ENCODE data around the gene RIT2. TPM values are rescaled to one million over a fixed set of nuclear protein-coding genes. Genes with fewer than 3 reads are reported as not detected.

RIT2 gene
- total RNA-seq, 1 donor from 2014 or later = not detected

DNA sequence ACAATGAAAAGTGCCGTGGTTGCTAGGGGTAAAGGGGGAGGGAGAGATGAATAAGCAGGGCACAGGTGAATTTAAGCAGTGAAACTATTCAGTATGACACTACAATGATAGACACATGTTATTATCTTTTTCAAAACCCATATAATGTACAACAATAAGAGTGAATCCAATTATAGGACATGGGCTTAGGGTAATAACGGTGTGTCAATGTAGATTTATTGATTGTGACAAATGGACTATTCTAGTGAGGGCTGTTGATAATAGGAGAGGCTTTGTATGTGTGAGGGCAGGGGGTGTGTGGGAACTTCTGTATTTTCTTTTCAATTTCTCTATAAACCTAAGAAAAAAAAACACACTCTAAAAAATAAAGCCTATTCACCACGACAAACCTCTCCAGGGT lies 223.8 kb downstream of the RIT2 start:
- no peaks in the 10 kb centered on the region for H3K27me3 Mint-ChIP-seq
- H3K27ac Mint-ChIP-seq = no peak overlapping the region
- intact Hi-C loops (cut with micrococcal nuclease) = no loop called here
- CTCF ChIA-PET = no interaction called here
- H3K4me1 Mint-ChIP-seq = no peaks in the 10 kb centered on the region
- TF ChIP-seq CTCF (IDR thresholded peaks at IDR 0.05) = no peak
- no peak for ATAC-seq (ENCODE audit: low read depth)
- POLR2A ChIA-PET = no interaction called here
- H3K36me3 Mint-ChIP-seq (ENCODE audit: low read depth) = no peaks in the 10 kb centered on the region
- no peak for DNase-seq
- H3K4me3 Mint-ChIP-seq = no peak overlapping the region
- H3K9me3 Mint-ChIP-seq = peaks cover 2% of the 10 kb centered on the region

- H3K9me3 Mint-ChIP-seq = peaks cover 5% of the 10 kb centered on the region
- H3K36me3 Mint-ChIP-seq (ENCODE audit: low read depth) = no peaks in the 10 kb centered on the region
- TF ChIP-seq CTCF (IDR thresholded peaks at IDR 0.05) = no peak
- CTCF ChIA-PET = no interaction called here
- POLR2A ChIA-PET = no interaction called here
- no peaks in the 10 kb centered on the region for H3K4me1 Mint-ChIP-seq
- H3K4me3 Mint-ChIP-seq = no peak overlapping the region
- no peaks in the 10 kb centered on the region for H3K27me3 Mint-ChIP-seq
- intact Hi-C loops (cut with micrococcal nuclease) = no loop called here
- no peak overlapping the region for H3K27ac Mint-ChIP-seq
- no peak for ATAC-seq (ENCODE audit: low read depth)
- DNase-seq = no peak
Observed at GRCh38 chr18:42883169-42883568, 232.3 kb downstream of the RIT2 start.

DNA sequence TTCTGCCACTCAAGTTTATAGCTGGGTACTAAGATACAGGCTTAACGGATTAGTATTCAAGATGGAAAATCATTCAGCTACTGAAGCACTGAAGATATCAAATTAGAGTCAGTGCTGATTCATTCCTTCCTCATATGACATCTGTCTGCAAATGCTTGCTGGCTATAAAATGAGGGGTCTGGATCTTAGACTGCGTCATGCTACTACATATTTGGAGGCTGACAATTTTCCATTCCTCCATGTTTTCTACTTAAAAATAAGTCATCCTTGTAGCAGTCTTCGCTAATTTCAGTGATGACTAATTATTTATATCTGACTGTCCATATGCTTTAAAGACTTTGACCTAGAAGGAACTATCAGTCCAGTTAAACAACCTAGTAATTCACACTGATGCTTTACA lies 233.4 kb downstream of the RIT2 start:
- H3K4me1 Mint-ChIP-seq = no peaks in the 10 kb centered on the region
- H3K27ac Mint-ChIP-seq = no peak overlapping the region
- intact Hi-C loops (cut with micrococcal nuclease) = no loop called here
- TF ChIP-seq CTCF (IDR thresholded peaks at IDR 0.05) = no peak
- H3K27me3 Mint-ChIP-seq = no peaks in the 10 kb centered on the region
- peaks cover 5% of the 10 kb centered on the region for H3K9me3 Mint-ChIP-seq
- no peak overlapping the region for H3K4me3 Mint-ChIP-seq
- ATAC-seq (ENCODE audit: low read depth) (no peak), DNase-seq (no peak)
- ChIA-PET POLR2A (no interaction called here), CTCF (no interaction called here)
- no peaks in the 10 kb centered on the region for H3K36me3 Mint-ChIP-seq (ENCODE audit: low read depth)

DNA sequence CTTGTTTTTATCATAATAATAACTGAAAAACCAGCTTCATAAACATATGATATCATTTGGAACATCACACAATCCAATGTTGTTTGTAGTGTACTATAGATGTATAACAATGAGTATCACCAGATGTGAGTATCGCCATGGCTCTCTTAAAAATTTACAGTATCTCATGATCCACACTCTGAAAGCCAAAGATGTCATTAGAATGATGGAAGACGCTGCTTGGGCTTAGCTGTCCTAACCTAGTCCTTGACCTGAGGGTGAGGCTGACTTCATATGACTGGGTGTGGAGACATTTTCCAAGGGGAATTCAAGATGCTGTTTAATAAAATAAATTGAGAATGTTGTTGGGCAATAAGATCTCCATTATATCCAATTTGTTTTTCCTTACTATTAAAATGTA lies 242.6 kb downstream of the RIT2 start:
- no peak overlapping the region for H3K4me3 Mint-ChIP-seq
- H3K27me3 Mint-ChIP-seq = no peaks in the 10 kb centered on the region
- H3K27ac Mint-ChIP-seq = no peak overlapping the region
- no peak for TF ChIP-seq CTCF (IDR thresholded peaks at IDR 0.05)
- no peaks in the 10 kb centered on the region for H3K4me1 Mint-ChIP-seq
- intact Hi-C loops (cut with micrococcal nuclease) = no loop called here
- ATAC-seq (ENCODE audit: low read depth) (no peak), DNase-seq (no peak)
- ChIA-PET CTCF (no interaction called here), POLR2A (no interaction called here)
- H3K36me3 Mint-ChIP-seq (ENCODE audit: low read depth) = no peaks in the 10 kb centered on the region
- no peaks in the 10 kb centered on the region for H3K9me3 Mint-ChIP-seq

GRCh38 chr18:42864876-42865275 lies 250.6 kb downstream of the RIT2 start:
- POLR2A ChIA-PET = no interaction called here
- ATAC-seq (ENCODE audit: low read depth) (no peak), DNase-seq (no peak)
- intact Hi-C loops (cut with micrococcal nuclease) = no loop called here
- peaks cover 2% of the 10 kb centered on the region for H3K9me3 Mint-ChIP-seq
- TF ChIP-seq CTCF (IDR thresholded peaks at IDR 0.05) = no peak
- CTCF ChIA-PET = no interaction called here
- no peaks in the 10 kb centered on the region for H3K27me3 Mint-ChIP-seq
- no peak overlapping the region for H3K4me3 Mint-ChIP-seq
- no peak overlapping the region for H3K27ac Mint-ChIP-seq
- no peaks in the 10 kb centered on the region for H3K4me1 Mint-ChIP-seq
- H3K36me3 Mint-ChIP-seq (ENCODE audit: low read depth) = no peaks in the 10 kb centered on the region

Data from activated B cell treated with CpG ODN at 0.5 μM for 24 hours (primary cell).